NB4 (cell line): ENCODE data around the gene C6orf15.
A peak's percentile ranks its signal among the peaks of the same experiment; 100 is the strongest.

Source experiments
- DNase-seq: peaks from one replicate; pipeline ENCODE4 v3.0.0; 2010; ENCODE audit warnings: low read depth
- H3K4me3 ChIP-seq: one replicate; pipeline ENCODE4 v1.5.1; 2011; ENCODE audit warnings: mild to moderate bottlenecking, low read depth, low read length, moderate library complexity
- MYC ChIP-seq: IDR thresholded peaks from 2 replicates; pipeline ENCODE4 v1.6.1; 2011; ENCODE audit warnings: low read depth, low read length
- POLR2A ChIP-seq: IDR thresholded peaks from 2 replicates; pipeline ENCODE4 v1.6.1; 2011; ENCODE audit warnings: mild to moderate bottlenecking; ENCODE audit not compliant: insufficient read length; ENCODE audit errors: extremely low read depth
- TF ChIP-seq, protein P1 (sequence below): IDR thresholded peaks from 2 replicates; pipeline ENCODE4 v1.6.1; 2011; ENCODE audit warnings: low read depth, low read length
- TF ChIP-seq, protein P2 (sequence below): IDR thresholded peaks from one replicate; pipeline ENCODE4 v1.5.1; 2012; ENCODE audit warnings: low read depth, low read length

The C6orf15 gene

GRCh38 chr6:31129130-31129529 is 16.8 kb upstream of the C6orf15 start:
- TF ChIP-seq, protein P1, sequence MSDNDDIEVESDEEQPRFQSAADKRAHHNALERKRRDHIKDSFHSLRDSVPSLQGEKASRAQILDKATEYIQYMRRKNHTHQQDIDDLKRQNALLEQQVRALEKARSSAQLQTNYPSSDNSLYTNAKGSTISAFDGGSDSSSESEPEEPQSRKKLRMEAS, result no peak
- TF ChIP-seq POLR2A, result no peak
- TF ChIP-seq, protein P2, sequence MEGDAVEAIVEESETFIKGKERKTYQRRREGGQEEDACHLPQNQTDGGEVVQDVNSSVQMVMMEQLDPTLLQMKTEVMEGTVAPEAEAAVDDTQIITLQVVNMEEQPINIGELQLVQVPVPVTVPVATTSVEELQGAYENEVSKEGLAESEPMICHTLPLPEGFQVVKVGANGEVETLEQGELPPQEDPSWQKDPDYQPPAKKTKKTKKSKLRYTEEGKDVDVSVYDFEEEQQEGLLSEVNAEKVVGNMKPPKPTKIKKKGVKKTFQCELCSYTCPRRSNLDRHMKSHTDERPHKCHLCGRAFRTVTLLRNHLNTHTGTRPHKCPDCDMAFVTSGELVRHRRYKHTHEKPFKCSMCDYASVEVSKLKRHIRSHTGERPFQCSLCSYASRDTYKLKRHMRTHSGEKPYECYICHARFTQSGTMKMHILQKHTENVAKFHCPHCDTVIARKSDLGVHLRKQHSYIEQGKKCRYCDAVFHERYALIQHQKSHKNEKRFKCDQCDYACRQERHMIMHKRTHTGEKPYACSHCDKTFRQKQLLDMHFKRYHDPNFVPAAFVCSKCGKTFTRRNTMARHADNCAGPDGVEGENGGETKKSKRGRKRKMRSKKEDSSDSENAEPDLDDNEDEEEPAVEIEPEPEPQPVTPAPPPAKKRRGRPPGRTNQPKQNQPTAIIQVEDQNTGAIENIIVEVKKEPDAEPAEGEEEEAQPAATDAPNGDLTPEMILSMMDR, result no peak
- no peak for TF ChIP-seq MYC
- no peak for DNase-seq
- no peak overlapping the region for H3K4me3 ChIP-seq

DNA sequence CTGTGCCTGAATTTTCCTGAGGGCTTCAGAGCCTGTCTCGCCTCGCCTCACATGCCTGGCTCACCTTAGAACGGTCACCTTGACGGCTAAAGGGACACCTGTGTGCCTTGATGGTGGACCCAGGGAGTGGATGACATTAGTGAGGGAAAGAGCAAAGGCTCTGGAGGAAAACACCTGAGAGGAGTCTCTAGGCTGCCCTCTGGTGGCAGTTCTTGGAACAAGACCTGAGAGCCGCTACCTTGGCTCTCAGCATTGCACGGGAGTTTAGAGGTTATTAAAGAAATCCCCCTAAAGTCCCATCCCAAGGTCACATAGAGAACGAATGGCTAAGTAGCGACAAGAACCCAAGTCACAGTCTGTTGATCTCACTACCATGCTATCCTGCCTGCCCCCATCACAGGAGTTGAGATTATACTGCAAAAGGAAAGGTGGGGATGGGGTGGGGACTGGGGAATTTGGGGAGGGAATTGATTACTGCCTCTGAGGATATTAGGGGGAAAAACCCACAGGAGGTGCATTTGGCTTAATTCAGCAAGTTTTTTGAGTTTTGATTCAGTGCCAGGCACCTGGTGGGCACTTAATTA is 15.8 kb upstream of the C6orf15 start:
- H3K4me3 ChIP-seq, result no peak overlapping the region
- DNase-seq, result peak; percentile 53
- TF ChIP-seq, protein P2, result peak; percentile 96
- TF ChIP-seq MYC, result no peak
- TF ChIP-seq, protein P1, result peak; percentile 18; the same call in 1 of the 2 replicates
- no peak for TF ChIP-seq POLR2A

DNA sequence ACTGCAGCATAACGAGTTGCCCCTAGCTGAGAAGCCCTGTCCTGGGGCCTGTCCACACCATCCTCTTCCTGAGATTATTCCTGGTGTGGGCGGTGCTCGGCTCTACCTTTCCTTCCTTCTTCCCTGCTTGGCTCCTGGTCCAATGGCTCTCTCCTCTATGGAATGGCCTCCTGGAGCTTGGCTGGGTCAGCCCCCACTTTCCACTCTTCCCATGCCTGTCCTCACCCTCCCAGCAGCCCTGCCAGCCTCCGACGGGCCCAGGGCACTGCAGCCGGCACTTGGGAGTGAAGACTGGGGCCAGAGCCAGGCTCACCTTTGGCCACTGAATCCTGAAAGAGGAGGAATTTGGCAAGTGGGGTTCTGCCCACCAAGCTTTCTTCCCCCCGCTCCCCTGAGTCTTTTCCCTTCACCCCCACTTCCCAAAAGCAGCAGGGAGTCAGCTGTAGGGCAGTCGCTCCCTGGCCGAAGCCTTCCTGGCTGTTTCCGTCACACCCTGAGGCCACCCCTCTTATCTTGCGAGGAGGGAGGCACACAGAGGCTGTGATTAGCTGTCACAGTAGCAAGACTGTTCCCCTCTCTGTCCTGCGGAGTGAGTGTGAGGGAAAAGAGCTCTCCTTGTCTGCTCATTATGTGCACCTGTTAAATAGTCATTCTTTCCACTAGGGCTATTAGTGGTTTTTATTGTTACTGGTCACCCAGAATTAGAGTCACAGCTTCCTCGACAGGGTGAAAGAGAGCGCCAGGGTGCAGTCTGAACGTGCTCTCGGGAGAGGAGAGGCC is 14.2 kb upstream of the C6orf15 start:
- no peak for DNase-seq
- H3K4me3 ChIP-seq, result no peak overlapping the region
- TF ChIP-seq, protein P1, result no peak
- TF ChIP-seq MYC (no peak), POLR2A (no peak)
- TF ChIP-seq, protein P2, result no peak

DNA sequence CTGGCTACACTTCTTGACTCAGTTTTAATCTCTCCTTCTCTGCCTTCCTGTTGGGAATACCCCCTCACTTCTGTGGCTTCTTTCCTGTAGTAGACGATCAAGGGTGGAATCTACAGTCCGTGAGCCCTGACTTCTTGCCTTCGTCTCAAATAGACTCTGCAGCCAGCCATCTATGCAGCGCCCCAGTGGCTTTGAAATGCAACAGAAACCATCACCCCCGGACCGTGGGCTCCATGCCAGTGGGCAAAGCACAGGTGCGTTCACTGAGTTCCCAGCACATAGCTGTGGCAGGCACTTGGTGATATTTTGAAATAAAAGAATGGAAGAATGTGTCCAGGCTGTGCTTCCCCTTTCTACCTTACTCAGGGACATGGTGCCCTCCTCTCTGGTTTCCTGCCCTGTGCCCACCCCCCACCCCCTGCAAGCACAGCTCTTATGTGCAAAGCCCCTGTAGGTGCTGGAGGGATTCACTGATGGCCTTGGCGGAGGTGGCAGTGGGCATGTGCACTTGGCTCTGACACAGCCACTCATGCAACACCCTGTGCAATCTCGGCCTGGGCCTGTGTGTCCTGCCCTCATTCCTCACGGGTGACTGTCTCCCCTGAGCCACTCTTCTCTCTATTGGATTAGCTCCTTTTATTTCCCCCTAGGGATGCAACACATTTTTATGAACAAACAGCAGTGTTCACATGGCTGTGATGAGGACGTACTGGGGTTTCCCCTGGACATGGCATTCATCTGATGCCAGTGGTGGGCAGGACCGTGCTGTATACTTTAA is 13.4 kb upstream of the C6orf15 start:
- TF ChIP-seq, protein P2, result no peak
- TF ChIP-seq POLR2A, result no peak
- TF ChIP-seq, protein P1, result no peak
- peak; percentile 23 for DNase-seq
- H3K4me3 ChIP-seq, result no peak overlapping the region

- TF ChIP-seq, protein P1, result no peak
- no peak for TF ChIP-seq POLR2A
- no peak for TF ChIP-seq MYC
- TF ChIP-seq, protein P2, result no peak
- no peak for DNase-seq
- no peak overlapping the region for H3K4me3 ChIP-seq
Measured at GRCh38 chr6:31125162-31125561, 12.8 kb upstream of the C6orf15 start.
